Mesenchymal stem cell (in vitro differentiated cells and primary cell): ENCODE results near the gene FXYD2.

Source experiments
- DNase-seq: peaks from one replicate; pipeline ENCODE4 v3.0.0-alpha.2; 2013
- H2AFZ ChIP-seq: one replicate; pipeline ENCODE4 v1.6.1; 2013; ENCODE audit warnings: low read depth, mild to moderate bottlenecking, control low read depth, inconsistent platforms, low read length, moderate library complexity
- H2AK5ac ChIP-seq: 2 replicates; pipeline ENCODE4 v1.6.1; 2013; ENCODE audit warnings: low read length, moderate library complexity, mild to moderate bottlenecking, inconsistent platforms; ENCODE audit not compliant: severe bottlenecking
- H2BK120ac ChIP-seq: one replicate; pipeline ENCODE4 v1.6.1; 2013; ENCODE audit warnings: low read depth, mild to moderate bottlenecking, inconsistent platforms, low read length, moderate library complexity
- H2BK12ac ChIP-seq, 2 experiments: one replicate each; pipeline ENCODE4 v1.6.1; 2013; ENCODE audit warnings: inconsistent platforms in 2 of 2, low read length in 2 of 2, mild to moderate bottlenecking in 2 of 2, moderate library complexity in 2 of 2, control low read depth in 1 of 2
- H2BK15ac ChIP-seq: one replicate; pipeline ENCODE4 v1.6.1; 2013; ENCODE audit warnings: mild to moderate bottlenecking, low read depth, inconsistent platforms; ENCODE audit not compliant: poor library complexity, severe bottlenecking
- H2BK5ac ChIP-seq: 2 replicates; pipeline ENCODE4 v1.6.1; 2013; ENCODE audit warnings: low read depth, mild to moderate bottlenecking, low read length, control low read depth, inconsistent platforms; ENCODE audit not compliant: poor library complexity, severe bottlenecking
- H3K14ac ChIP-seq, 2 experiments: one replicate each; pipeline ENCODE4 v1.6.1; 2013; ENCODE audit warnings: inconsistent platforms in 2 of 2, low read length in 2 of 2, control low read depth in 1 of 2, mild to moderate bottlenecking in 1 of 2, moderate library complexity in 1 of 2
- H3K18ac ChIP-seq, 2 experiments: one replicate each; pipeline ENCODE4 v1.6.1; 2013; ENCODE audit warnings: inconsistent platforms in 2 of 2, low read length in 2 of 2, control low read depth in 1 of 2, low read depth in 1 of 2, mild to moderate bottlenecking in 1 of 2
- H3K23ac ChIP-seq, 2 experiments: one replicate each; pipeline ENCODE4 v1.6.1; 2013; ENCODE audit warnings: inconsistent platforms in 2 of 2, low read length in 2 of 2, mild to moderate bottlenecking in 2 of 2, moderate library complexity in 2 of 2, control low read depth in 1 of 2
- H3K27ac ChIP-seq: 2 replicates; pipeline ENCODE4 v1.5.1; 2013; ENCODE audit warnings: mild to moderate bottlenecking, moderate library complexity, low read length, control low read depth, inconsistent platforms; ENCODE audit not compliant: poor library complexity, severe bottlenecking
- H3K27me3 ChIP-seq, 2 experiments: 2 replicates each; pipeline versions ENCODE4 v1.6.1 to v1.7.0; 2013; ENCODE audit warnings: low read length in 2 of 2, mild to moderate bottlenecking in 2 of 2, moderate library complexity in 2 of 2, control low read depth in 1 of 2, inconsistent platforms in 1 of 2; ENCODE audit not compliant: control insufficient read depth in 1 of 2, insufficient read depth in 1 of 2
- H3K36me3 ChIP-seq, 2 experiments: 2 replicates each; pipeline versions ENCODE4 v1.6.1 to v1.7.0; 2013; ENCODE audit warnings: low read length in 2 of 2, control low read depth in 1 of 2, inconsistent platforms in 1 of 2, low read depth in 1 of 2, mild to moderate bottlenecking in 1 of 2; ENCODE audit not compliant: insufficient read depth in 2 of 2, control insufficient read depth in 1 of 2
- H3K4ac ChIP-seq, 2 experiments: one replicate each; pipeline ENCODE4 v1.6.1; 2013; ENCODE audit warnings: inconsistent platforms in 2 of 2, low read length in 2 of 2, mild to moderate bottlenecking in 2 of 2, moderate library complexity in 2 of 2, control low read depth in 1 of 2, low read depth in 1 of 2
- H3K4me1 ChIP-seq: 2 replicates; pipeline ENCODE4 v1.6.1; 2013; ENCODE audit warnings: low read depth, low read length, control low read depth; ENCODE audit not compliant: control insufficient read depth, insufficient read depth
- H3K4me2 ChIP-seq: 2 replicates; pipeline ENCODE4 v1.6.1; 2013; ENCODE audit warnings: low read length, mild to moderate bottlenecking, inconsistent platforms; ENCODE audit not compliant: poor library complexity, severe bottlenecking
- H3K4me3 ChIP-seq, 2 experiments: 2 replicates each; pipeline versions ENCODE4 v1.5.1 to v1.7.0; 2013; ENCODE audit warnings: low read length in 2 of 2, mild to moderate bottlenecking in 2 of 2, control low read depth in 1 of 2, low read depth in 1 of 2; ENCODE audit not compliant: insufficient read depth in 1 of 2
- H3K79me1 ChIP-seq: replicated peaks from 2 replicates; pipeline ENCODE4 v1.6.1; 2013; ENCODE audit warnings: mild to moderate bottlenecking, control low read depth, low read length, inconsistent platforms; ENCODE audit not compliant: poor library complexity, severe bottlenecking
- H3K9ac ChIP-seq: 2 replicates; pipeline ENCODE4 v1.7.0; 2013; ENCODE audit warnings: mild to moderate bottlenecking, low read length, moderate library complexity
- H3K9me3 ChIP-seq: 2 replicates; pipeline ENCODE4 v1.7.0; 2013; ENCODE audit warnings: mild to moderate bottlenecking, low read length; ENCODE audit not compliant: control insufficient read depth
- H4K8ac ChIP-seq: one replicate; pipeline ENCODE4 v1.6.1; 2013; ENCODE audit warnings: inconsistent platforms, mild to moderate bottlenecking, low read length, moderate library complexity
- H4K91ac ChIP-seq: one replicate; pipeline ENCODE4 v1.6.1; 2013; ENCODE audit warnings: mild to moderate bottlenecking, low read length, inconsistent platforms
- WGBS: methylation state at CpG from one replicate; pipeline ENCODE4 v1.1.7; 2013; ENCODE audit warnings: mixed read lengths; 5-methylcytosine and 5-hydroxymethylcytosine counted together

FXYD2 gene

GRCh38 chr11:117799634-117800033 is 24.9 kb downstream of the FXYD2 start:
- H3K9me3 ChIP-seq, result no peaks in the 10 kb centered on the region
- H3K4me1 ChIP-seq, result peaks cover 24% of the 10 kb centered on the region
- peaks cover 0 to 15% of the 10 kb centered on the region in 2 experiments for H3K36me3 ChIP-seq
- DNase-seq, result no peak
- no peak overlapping the region for H3K9ac ChIP-seq
- no peak overlapping the region for H2AK5ac ChIP-seq
- H3K4me2 ChIP-seq, result no peak overlapping the region
- H3K18ac ChIP-seq, result no peak overlapping the region
- H3K27ac ChIP-seq, result no peak overlapping the region
- H3K23ac ChIP-seq, result no peak overlapping the region
- H2BK5ac ChIP-seq, result no peak overlapping the region
- H4K91ac ChIP-seq, result no peak overlapping the region
- no peak overlapping the region for H3K4ac ChIP-seq
- H3K27me3 ChIP-seq, result peaks cover 28 to 80% of the 10 kb centered on the region in 2 experiments
- H3K79me1 ChIP-seq, result peaks cover 15% of the 10 kb centered on the region
- no peak overlapping the region for H2AFZ ChIP-seq
- WGBS, result 74% methylated on average over 5 of the region's 5 CpGs
- H4K8ac ChIP-seq, result no peak overlapping the region
- no peak overlapping the region for H2BK12ac ChIP-seq
- H3K4me3 ChIP-seq, result no peak overlapping the region
- no peak overlapping the region for H3K14ac ChIP-seq
- H2BK120ac ChIP-seq, result no peak overlapping the region
- no peak overlapping the region for H2BK15ac ChIP-seq

GRCh38 chr11:117796872-117797529 is 27.5 kb downstream of the FXYD2 start, which contains the start of gene DSCAML1:
Gene DSCAML1, minus strand, starts transcription at chr11:117797216. Its CDS starts 137 bp downstream, at chr11:117797079.
- no peak for DNase-seq
- peaks cover 23% of the 10 kb centered on the region for H3K4me1 ChIP-seq
- peaks cover 53 to 94% of the 10 kb centered on the region in 2 experiments for H3K27me3 ChIP-seq
- peaks cover 0 to 8% of the 10 kb centered on the region in 2 experiments for H3K36me3 ChIP-seq
- H3K9ac ChIP-seq, result no peak within 1 kb of the TSS
- H3K23ac ChIP-seq, result no peak within 1 kb of the TSS
- H3K4me3 ChIP-seq, result peak within 1 kb of the TSS in 1 of 2 experiments; percentile 57
- H2AK5ac ChIP-seq, result no peak within 1 kb of the TSS
- H3K4ac ChIP-seq, result no peak within 1 kb of the TSS
- H2BK15ac ChIP-seq, result no peak within 1 kb of the TSS
- 2% methylated on average over 66 of the region's 66 CpGs for WGBS
- no peak within 1 kb of the TSS for H2BK12ac ChIP-seq
- H3K79me1 ChIP-seq, result peaks cover 1% of the 10 kb centered on the region
- no peak within 1 kb of the TSS for H2BK5ac ChIP-seq
- no peak within 1 kb of the TSS for H3K18ac ChIP-seq
- no peaks in the 10 kb centered on the region for H3K9me3 ChIP-seq
- no peak within 1 kb of the TSS for H3K14ac ChIP-seq
- no peak within 1 kb of the TSS for H4K8ac ChIP-seq
- H3K4me2 ChIP-seq, result peak within 1 kb of the TSS; percentile 72
- H2BK120ac ChIP-seq, result no peak within 1 kb of the TSS
- no peak within 1 kb of the TSS for H2AFZ ChIP-seq
- H4K91ac ChIP-seq, result no peak within 1 kb of the TSS
- H3K27ac ChIP-seq, result no peak within 1 kb of the TSS

- Histone ChIP-seq H2BK5ac (no peak overlapping the region), H4K8ac (no peak overlapping the region), H3K4ac (no peak overlapping the region), H3K79me1 (peaks cover 1% of the 10 kb centered on the region), H3K9ac (no peak overlapping the region), H3K4me2 (peak overlapping the region; percentile 72), H3K4me1 (peaks cover 23% of the 10 kb centered on the region), H3K9me3 (no peaks in the 10 kb centered on the region), H3K36me3 (peaks cover 0 to 4% of the 10 kb centered on the region in 2 experiments), H3K18ac (no peak overlapping the region), H3K27me3 (peaks cover 53 to 93% of the 10 kb centered on the region in 2 experiments), H3K4me3 (peak overlapping the region in 1 of 2 experiments; percentile 57), H2BK120ac (no peak overlapping the region), H3K14ac (no peak overlapping the region), H3K27ac (no peak overlapping the region), H2BK12ac (no peak overlapping the region), H3K23ac (no peak overlapping the region), H2AK5ac (no peak overlapping the region), H2BK15ac (no peak overlapping the region), H2AFZ (no peak overlapping the region), H4K91ac (no peak overlapping the region)
- DNase-seq, result no peak
- 2% methylated on average over 31 of the region's 35 CpGs for whole genome bisulfite sequencing
Observed at GRCh38 chr11:117796456-117796871, 28.1 kb downstream of the FXYD2 start.

- Histone ChIP-seq H3K27me3 (peaks cover 56 to 93% of the 10 kb centered on the region in 2 experiments), H3K23ac (no peak overlapping the region), H3K14ac (no peak overlapping the region), H2BK5ac (no peak overlapping the region), H3K27ac (no peak overlapping the region), H3K36me3 (peaks cover 0 to 4% of the 10 kb centered on the region in 2 experiments), H3K4me1 (peaks cover 23% of the 10 kb centered on the region), H2BK120ac (no peak overlapping the region), H3K79me1 (peaks cover 1% of the 10 kb centered on the region), H3K9ac (no peak overlapping the region), H3K18ac (no peak overlapping the region), H2BK15ac (peak overlapping the region; percentile 75), H3K4ac (no peak overlapping the region), H3K4me3 (peak overlapping the region in 1 of 2 experiments; percentile 57), H2AK5ac (no peak overlapping the region), H2BK12ac (no peak overlapping the region), H3K4me2 (peak overlapping the region; percentile 72), H3K9me3 (no peaks in the 10 kb centered on the region), H2AFZ (no peak overlapping the region), H4K8ac (no peak overlapping the region), H4K91ac (no peak overlapping the region)
- WGBS, result 12% methylated on average over 39 of the region's 53 CpGs
- no peak for DNase-seq
Observed at GRCh38 chr11:117795638-117796455, 28.7 kb downstream of the FXYD2 start.
